Lung microvascular endothelial cell (primary cell): ENCODE measurements around the gene RAMP1. TPM values are rescaled to one million over a fixed set of nuclear protein-coding genes. Genes with fewer than 3 reads are reported as not detected.

Experiments
- DNase-seq, 2 donors: peaks; one replicate each; pipeline versions ENCODE4 v3.0.0 to v3.0.0-alpha.2; 2010; ENCODE audit warnings: low read depth in 2 of 2
- total RNA-seq: library from RNA; depleted of rRNA; stranded (reverse); fragments of >200 nt; gene quantifications from 2 replicates; pipeline ENCODE4 v1.2.1, GENCODE V29; 2014

Gene RAMP1
- total RNA-seq, 1 donor from 2014 or later, result not detected

GRCh38 chr2:237894986-237895543 is 35.6 kb downstream of the RAMP1 start:
- no peak for DNase-seq

- no peak for DNase-seq
Observed at GRCh38 chr2:237895544-237896506, 36.4 kb downstream of the RAMP1 start.

GRCh38 chr2:237896507-237896892 is 37.1 kb downstream of the RAMP1 start:
- DNase-seq, result no peak

- DNase-seq, result no peak
Observed at GRCh38 chr2:237896956-237897355, 37.5 kb downstream of the RAMP1 start.

GRCh38 chr2:237898057-237898414 is 38.6 kb downstream of the RAMP1 start:
- no peak for DNase-seq

GRCh38 chr2:237900891-237901831 is 41.7 kb downstream of the RAMP1 start:
- no peak for DNase-seq

- DNase-seq, result no peak
Observed at GRCh38 chr2:237901932-237902850, 42.8 kb downstream of the RAMP1 start.

- no peak for DNase-seq
Observed at GRCh38 chr2:237904831-237905599, 45.6 kb downstream of the RAMP1 start.

GRCh38 chr2:237907144-237907543 is 47.7 kb downstream of the RAMP1 start:
- DNase-seq, result no peak

- DNase-seq, result no peak
Observed at GRCh38 chr2:237909075-237909695, 49.8 kb downstream of the RAMP1 start.

- no peak for DNase-seq
Observed at GRCh38 chr2:237909801-237910475, 50.5 kb downstream of the RAMP1 start.

GRCh38 chr2:237910576-237911362 is 51.3 kb downstream of the RAMP1 start:
- DNase-seq, result no peak

GRCh38 chr2:237911363-237912017 is 52.1 kb downstream of the RAMP1 start:
- no peak for DNase-seq

- no peak for DNase-seq
Observed at GRCh38 chr2:237912271-237913192, 53.1 kb downstream of the RAMP1 start.

GRCh38 chr2:237913193-237913917 is 53.9 kb downstream of the RAMP1 start:
- DNase-seq, result no peak

GRCh38 chr2:237915576-237915975 is 56.2 kb downstream of the RAMP1 start:
- no peak for DNase-seq
